Gastrocnemius medialis (tissue), 4 donors: Measurements from ENCODE around the gene CA4.

Source experiments
- POLR2A ChIP-seq, 2 donors: fragments of 450-650 bp; IDR thresholded peaks; one replicate each; pipeline ENCODE4 v1.6.1; 2017; ENCODE audit warnings: antibody characterized with exemption in 2 of 2, mild to moderate bottlenecking in 2 of 2, moderate library complexity in 2 of 2
- TF ChIP-seq, protein P1 (sequence below), 5 experiments: fragments of 450-650 bp in 3 of 5; fragments of 200-600 bp in 2 of 5; sonication (generic) in 2 of 5; IDR thresholded peaks in 4 of 5; conservative IDR thresholded peaks in 1 of 5; 1 replicate in 4 of 5; 2 replicates in 1 of 5; pipeline ENCODE4 v1.5.1; 2016 to 2019; ENCODE audit warnings: antibody characterized with exemption in 5 of 5, mild to moderate bottlenecking in 3 of 5, moderate library complexity in 3 of 5

DNA sequence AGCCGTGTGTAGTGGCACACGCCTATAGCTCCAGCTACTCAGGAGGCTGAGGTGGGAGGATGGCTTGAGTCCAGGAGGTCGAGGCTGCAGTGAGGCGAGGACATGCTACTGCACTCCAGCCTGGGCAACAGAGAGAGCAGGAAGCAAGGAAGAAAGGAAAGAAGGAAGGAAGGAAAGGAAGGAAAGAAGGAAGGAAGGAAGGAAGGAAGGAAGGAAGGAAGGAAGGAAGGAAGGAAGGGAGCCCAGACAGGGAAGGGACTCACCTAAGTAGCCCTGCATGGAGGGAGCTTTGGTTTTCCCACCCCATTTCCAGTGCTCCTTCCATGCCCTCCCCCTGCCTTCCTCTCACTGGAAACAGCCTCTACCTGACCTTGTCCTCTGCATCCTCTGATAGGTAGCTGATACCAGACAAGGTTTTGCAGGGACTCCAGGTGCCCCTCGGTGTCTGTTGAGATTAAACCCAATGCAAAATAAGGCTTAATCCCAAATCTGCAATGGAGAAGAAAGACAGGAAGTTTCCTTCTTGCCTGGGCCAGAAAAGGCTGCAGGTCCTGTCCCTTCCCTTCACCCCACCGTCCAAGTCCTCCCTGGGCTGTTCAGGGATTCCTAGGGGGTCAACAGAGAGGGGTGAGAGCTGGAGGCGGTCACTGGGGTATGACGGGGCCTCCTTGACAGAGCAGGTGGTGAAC, 21.5 kb upstream of the CA4 start:
- TF ChIP-seq, protein P1, sequence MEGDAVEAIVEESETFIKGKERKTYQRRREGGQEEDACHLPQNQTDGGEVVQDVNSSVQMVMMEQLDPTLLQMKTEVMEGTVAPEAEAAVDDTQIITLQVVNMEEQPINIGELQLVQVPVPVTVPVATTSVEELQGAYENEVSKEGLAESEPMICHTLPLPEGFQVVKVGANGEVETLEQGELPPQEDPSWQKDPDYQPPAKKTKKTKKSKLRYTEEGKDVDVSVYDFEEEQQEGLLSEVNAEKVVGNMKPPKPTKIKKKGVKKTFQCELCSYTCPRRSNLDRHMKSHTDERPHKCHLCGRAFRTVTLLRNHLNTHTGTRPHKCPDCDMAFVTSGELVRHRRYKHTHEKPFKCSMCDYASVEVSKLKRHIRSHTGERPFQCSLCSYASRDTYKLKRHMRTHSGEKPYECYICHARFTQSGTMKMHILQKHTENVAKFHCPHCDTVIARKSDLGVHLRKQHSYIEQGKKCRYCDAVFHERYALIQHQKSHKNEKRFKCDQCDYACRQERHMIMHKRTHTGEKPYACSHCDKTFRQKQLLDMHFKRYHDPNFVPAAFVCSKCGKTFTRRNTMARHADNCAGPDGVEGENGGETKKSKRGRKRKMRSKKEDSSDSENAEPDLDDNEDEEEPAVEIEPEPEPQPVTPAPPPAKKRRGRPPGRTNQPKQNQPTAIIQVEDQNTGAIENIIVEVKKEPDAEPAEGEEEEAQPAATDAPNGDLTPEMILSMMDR (IDR thresholded peaks at IDR 0.05 in 4 of 5, conservative IDR thresholded peaks at IDR 0.05 in 1 of 5), result no peak
- TF ChIP-seq POLR2A (IDR thresholded peaks at IDR 0.05), result no peak
